Vagina (tissue), 2 donors: ENCODE measurements around the gene IQSEC1.

ENCODE experiments used
- POLR2A ChIP-seq, 2 donors: fragments of 450-650 bp; IDR thresholded peaks; one replicate each; pipeline ENCODE4 v1.6.1; 2017; ENCODE audit warnings: antibody characterized with exemption in 2 of 2, mild to moderate bottlenecking in 2 of 2, moderate library complexity in 2 of 2
- POLR2AphosphoS5 ChIP-seq, 2 donors: sonication (generic); formaldehyde crosslinking; IDR thresholded peaks; one replicate each; pipeline ENCODE4 v1.9.0; 2017; ENCODE audit warnings: antibody characterized with exemption in 2 of 2, mild to moderate bottlenecking in 2 of 2, low read depth in 1 of 2; ENCODE audit not compliant: insufficient read depth in 1 of 2
- TF ChIP-seq, protein P1 (sequence below), 3 experiments: fragments of 450-650 bp in 2 of 3; fragments of 200-600 bp in 1 of 3; sonication (generic) in 1 of 3; IDR thresholded peaks; one replicate each; pipeline ENCODE4 v1.5.1; 2017 to 2019; ENCODE audit warnings: antibody characterized with exemption in 3 of 3, mild to moderate bottlenecking in 2 of 3, moderate library complexity in 2 of 3

DNA sequence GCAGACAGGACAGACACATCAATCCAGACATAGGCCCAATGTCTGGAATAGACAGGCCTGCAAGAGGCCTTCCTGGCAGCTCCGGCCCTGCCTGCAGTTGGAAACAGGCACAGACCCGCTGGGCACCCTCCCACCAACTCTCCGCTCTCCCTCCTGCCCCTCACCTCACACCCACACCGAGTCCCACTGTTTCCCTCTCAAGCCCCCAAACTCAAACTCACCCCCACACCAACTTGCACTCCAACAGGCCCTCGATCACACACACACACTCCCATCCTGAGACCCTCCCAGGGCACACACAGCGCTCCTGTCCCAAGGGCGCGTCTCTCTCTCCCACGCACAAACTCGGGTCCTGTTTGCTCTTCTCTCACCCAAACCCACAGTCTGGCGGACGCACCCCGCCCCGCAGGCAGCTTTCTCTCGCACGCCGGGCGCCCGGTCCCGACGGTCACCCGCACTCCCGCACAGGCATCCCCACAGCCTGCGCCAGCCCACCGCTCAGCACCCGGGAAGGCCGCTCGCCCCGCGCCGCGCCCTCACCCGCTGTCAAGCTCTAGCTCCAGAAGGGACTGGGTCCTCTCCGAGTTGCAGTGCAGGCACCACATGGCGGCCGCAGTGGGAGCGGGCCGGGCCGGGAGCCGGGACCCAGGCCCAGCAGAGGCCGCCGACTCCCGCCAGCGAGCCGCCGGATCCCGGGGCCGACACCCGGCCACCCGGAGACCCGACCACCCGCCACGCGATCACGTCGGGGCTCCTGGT lies 106.2 kb downstream of the IQSEC1 start:
- TF ChIP-seq, protein P1, sequence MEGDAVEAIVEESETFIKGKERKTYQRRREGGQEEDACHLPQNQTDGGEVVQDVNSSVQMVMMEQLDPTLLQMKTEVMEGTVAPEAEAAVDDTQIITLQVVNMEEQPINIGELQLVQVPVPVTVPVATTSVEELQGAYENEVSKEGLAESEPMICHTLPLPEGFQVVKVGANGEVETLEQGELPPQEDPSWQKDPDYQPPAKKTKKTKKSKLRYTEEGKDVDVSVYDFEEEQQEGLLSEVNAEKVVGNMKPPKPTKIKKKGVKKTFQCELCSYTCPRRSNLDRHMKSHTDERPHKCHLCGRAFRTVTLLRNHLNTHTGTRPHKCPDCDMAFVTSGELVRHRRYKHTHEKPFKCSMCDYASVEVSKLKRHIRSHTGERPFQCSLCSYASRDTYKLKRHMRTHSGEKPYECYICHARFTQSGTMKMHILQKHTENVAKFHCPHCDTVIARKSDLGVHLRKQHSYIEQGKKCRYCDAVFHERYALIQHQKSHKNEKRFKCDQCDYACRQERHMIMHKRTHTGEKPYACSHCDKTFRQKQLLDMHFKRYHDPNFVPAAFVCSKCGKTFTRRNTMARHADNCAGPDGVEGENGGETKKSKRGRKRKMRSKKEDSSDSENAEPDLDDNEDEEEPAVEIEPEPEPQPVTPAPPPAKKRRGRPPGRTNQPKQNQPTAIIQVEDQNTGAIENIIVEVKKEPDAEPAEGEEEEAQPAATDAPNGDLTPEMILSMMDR (IDR thresholded peaks at IDR 0.05) = no peak
- TF ChIP-seq POLR2A (IDR thresholded peaks at IDR 0.05) = no peak
- TF ChIP-seq POLR2AphosphoS5 (IDR thresholded peaks at IDR 0.05; ENCODE audit: insufficient read depth in 1 of 2, low read depth in 1 of 2) = no peak
